HCT116 (cell line): ENCODE measurements around the gene CHST11. TPM values are rescaled to one million over a fixed set of nuclear protein-coding genes. Genes with fewer than 3 reads are reported as not detected.

Experiments used
- ATAC-seq: fragments of 200-7000 bp; cut with Tn5 transposase; 2 replicates; pipeline ENCODE4 v1.9.1; 2020; ENCODE audit warnings: mild to moderate bottlenecking, moderate library complexity
- BruUV-seq: library from RNA; stranded (reverse); fragments of 400-500 nt; replicated peaks from 2 replicates; lab custom pipeline; 2021; lab: Mats Ljungman, UMichigan
- CTCF ChIA-PET: fragments of 300-600 bp; sonication (Branson Sonifier 250); formaldehyde crosslinking; loops from one replicate; lab custom pipeline; 2021; ENCODE audit warnings: antibody characterized with exemption; lab: Charles Lee
- POLR2A ChIA-PET: fragments of 300-600, 350-600 bp; sonication (Branson Sonifier 250); formaldehyde crosslinking; loops from one replicate; lab custom pipeline; 2021; ENCODE audit warnings: antibody characterized with exemption; lab: Charles Lee
- RAD21 ChIA-PET, 2 experiments: fragments of 300-600 bp; sonication (Branson Sonifier 250); formaldehyde crosslinking; loops; one replicate each; lab custom pipeline; 2023; ENCODE audit warnings: low total read pairs in 2 of 2; ENCODE audit not compliant: uncharacterized antibody in 2 of 2, unreplicated experiment in 2 of 2, low non-redundant PET in 1 of 2; lab: Charles Lee
- DNase-seq: peaks from one replicate; pipeline ENCODE4 v3.0.0-alpha.2; 2010; ENCODE audit warnings: low read depth, low spot score
- H2AFZ ChIP-seq: fragments of 200-600 bp; shearing (Covaris generic), sonication (generic); 2 replicates; pipeline ENCODE4 v1.6.1; 2017; ENCODE audit warnings: low read depth, mixed run types, mixed read lengths, antibody characterized with exemption, low read length; ENCODE audit not compliant: poor library complexity, severe bottlenecking
- H3K27ac ChIP-seq: 2 replicates; pipeline ENCODE4 v1.5.1; 2012; ENCODE audit warnings: low read depth, low read length
- H3K27me3 ChIP-seq: fragments of 200-600 bp; sonication (generic); 2 replicates; pipeline ENCODE4 v1.6.1; 2016; ENCODE audit warnings: mixed run types, low read length, mixed read lengths; ENCODE audit not compliant: insufficient read depth
- H3K36me3 ChIP-seq, 2 experiments: fragments of 200-500 bp in 1 of 2; fragments of 200-600 bp in 1 of 2; sonication (Bioruptor generic) in 1 of 2; sonication (generic) in 1 of 2; 2 replicates each; pipeline versions ENCODE4 v1.5.1 to v1.6.1; 2014 to 2016; ENCODE audit warnings: low read length in 2 of 2, inconsistent platforms in 1 of 2, mixed read lengths in 1 of 2, mixed run types in 1 of 2; ENCODE audit not compliant: insufficient read depth in 2 of 2, control insufficient read depth in 1 of 2
- H3K4me1 ChIP-seq, 2 experiments: fragments of 200-600 bp in 1 of 2; sonication (generic) in 1 of 2; 2 replicates each; pipeline versions ENCODE4 v1.5.1 to v1.6.1; 2012 to 2017; ENCODE audit warnings: low read length in 2 of 2, inconsistent platforms in 1 of 2, mild to moderate bottlenecking in 1 of 2, mixed read lengths in 1 of 2, mixed run types in 1 of 2, moderate library complexity in 1 of 2; ENCODE audit not compliant: insufficient read depth in 2 of 2, control insufficient read depth in 1 of 2
- H3K4me2 ChIP-seq: fragments of 200-600 bp; sonication (generic); 2 replicates; pipeline ENCODE4 v1.6.1; 2017; ENCODE audit warnings: mixed run types, low read length, mixed read lengths
- H3K4me3 ChIP-seq, 2 experiments: fragments of 200-600 bp in 1 of 2; sonication (generic) in 1 of 2; replicated peaks in 1 of 2; 2 replicates each; pipeline ENCODE4 v1.5.1; 2011 to 2016; ENCODE audit warnings: low read length in 2 of 2, control low read depth in 1 of 2, low read depth in 1 of 2, mild to moderate bottlenecking in 1 of 2, mixed read lengths in 1 of 2, mixed run types in 1 of 2
- H3K79me2 ChIP-seq: fragments of 200-600 bp; sonication (generic); 2 replicates; pipeline ENCODE4 v1.6.1; 2017; ENCODE audit warnings: mild to moderate bottlenecking, mixed run types, low read length, moderate library complexity, mixed read lengths; ENCODE audit not compliant: insufficient read depth
- H3K9ac ChIP-seq: fragments of 200-600 bp; sonication (generic); 2 replicates; pipeline ENCODE4 v1.6.1; 2016; ENCODE audit warnings: low read length, mixed read lengths
- H3K9me2 ChIP-seq: fragments of 200-600 bp; sonication (generic), shearing (Covaris generic); 2 replicates; pipeline ENCODE4 v1.6.1; 2017; ENCODE audit warnings: mixed run types, mild to moderate bottlenecking, moderate library complexity; ENCODE audit not compliant: insufficient read depth
- H3K9me3 ChIP-seq, 2 experiments: fragments of 200-500 bp in 1 of 2; fragments of 200-600 bp in 1 of 2; sonication (Bioruptor generic) in 1 of 2; sonication (generic) in 1 of 2; 2 replicates each; pipeline ENCODE4 v1.6.1; 2014 to 2017; ENCODE audit warnings: low read length in 2 of 2, mixed read lengths in 2 of 2, inconsistent platforms in 1 of 2, low read depth in 1 of 2, mild to moderate bottlenecking in 1 of 2, mixed run types in 1 of 2, moderate library complexity in 1 of 2; ENCODE audit not compliant: control insufficient read depth in 1 of 2, insufficient read depth in 1 of 2
- H4K20me1 ChIP-seq: fragments of 200-600 bp; sonication (generic), shearing (Covaris generic); 2 replicates; pipeline ENCODE4 v1.6.1; 2017; ENCODE audit warnings: mixed run types, mild to moderate bottlenecking, moderate library complexity; ENCODE audit not compliant: insufficient read depth
- ATF3 ChIP-seq: IDR thresholded peaks from 2 replicates; pipeline ENCODE4 v1.6.1; 2012
- CBX3 ChIP-seq: IDR thresholded peaks from 2 replicates; pipeline ENCODE4 v1.6.1; 2012; ENCODE audit warnings: low read depth
- CEBPB ChIP-seq: IDR thresholded peaks from 2 replicates; pipeline ENCODE4 v1.6.1; 2012; ENCODE audit warnings: low read depth
- CTCF ChIP-seq, 3 experiments: fragments of 200-600 bp in 1 of 3; sonication (generic) in 1 of 3; IDR thresholded peaks in 2 of 3; conservative IDR thresholded peaks in 1 of 3; 2 replicates each; pipeline ENCODE4 v1.5.1; 2012 to 2017; ENCODE audit warnings: low read depth in 2 of 3, low read length in 2 of 3, antibody characterized with exemption in 1 of 3, borderline replicate concordance in 1 of 3, control low read depth in 1 of 3, mild to moderate bottlenecking in 1 of 3, mixed read lengths in 1 of 3, mixed run types in 1 of 3, moderate library complexity in 1 of 3; ENCODE audit not compliant: insufficient read depth in 1 of 3
- EGR1 ChIP-seq: IDR thresholded peaks from 2 replicates; pipeline ENCODE4 v1.6.1; 2012; ENCODE audit warnings: low read depth
- ELF1 ChIP-seq: IDR thresholded peaks from 2 replicates; pipeline ENCODE4 v1.6.1; 2012; ENCODE audit warnings: low read depth, borderline replicate concordance
- EZH2 ChIP-seq: fragments of 200-600 bp; sonication (generic); IDR thresholded peaks from 2 replicates; pipeline ENCODE4 v1.6.1; 2017; ENCODE audit warnings: antibody characterized with exemption, mixed run types
- EZH2phosphoT487 ChIP-seq: fragments of 200-600 bp; IDR thresholded peaks from 2 replicates; pipeline ENCODE4 v1.6.1; 2018; ENCODE audit warnings: antibody characterized with exemption, borderline replicate concordance
- FOSL1 ChIP-seq: IDR thresholded peaks from 2 replicates; pipeline ENCODE4 v1.6.1; 2012; ENCODE audit warnings: low read depth
- JUND ChIP-seq: IDR thresholded peaks from 2 replicates; pipeline ENCODE4 v1.6.1; 2012
- MAX ChIP-seq: IDR thresholded peaks from 2 replicates; pipeline ENCODE4 v1.6.1; 2012
- POLR2A ChIP-seq: IDR thresholded peaks from 2 replicates; pipeline ENCODE4 v1.7.0; 2011; ENCODE audit warnings: borderline replicate concordance; ENCODE audit not compliant: insufficient read depth, insufficient read length; ENCODE audit errors: extremely low read depth
- POLR2AphosphoS5 ChIP-seq: IDR thresholded peaks from 2 replicates; pipeline ENCODE4 v1.6.1; 2011; ENCODE audit warnings: mild to moderate bottlenecking, low read depth, low read length, moderate library complexity
- RAD21 ChIP-seq: IDR thresholded peaks from 2 replicates; pipeline ENCODE4 v1.6.1; 2012; ENCODE audit warnings: low read depth, mild to moderate bottlenecking
- REST ChIP-seq: IDR thresholded peaks from 2 replicates; pipeline ENCODE4 v1.6.1; 2012; ENCODE audit warnings: low read depth
- SIN3A ChIP-seq: IDR thresholded peaks from 2 replicates; pipeline ENCODE4 v1.6.1; 2012; ENCODE audit warnings: low read depth
- SP1 ChIP-seq: IDR thresholded peaks from 2 replicates; pipeline ENCODE4 v1.6.1; 2012; ENCODE audit warnings: low read depth
- TCF7L2 ChIP-seq: IDR thresholded peaks from 2 replicates; pipeline ENCODE4 v1.7.0; 2011; ENCODE audit warnings: borderline replicate concordance, inconsistent platforms; ENCODE audit not compliant: insufficient read depth, insufficient read length; ENCODE audit errors: extremely low read depth
- YY1 ChIP-seq: IDR thresholded peaks from 2 replicates; pipeline ENCODE4 v1.6.1; 2011; ENCODE audit warnings: low read length, low read depth, moderate library complexity, mild to moderate bottlenecking; ENCODE audit not compliant: insufficient replicate concordance; ENCODE audit errors: extremely low read depth
- ZFX ChIP-seq: fragments of 450-650 bp; IDR thresholded peaks from 2 replicates; pipeline ENCODE4 v1.6.1; 2017
- ZNF274 ChIP-seq: fragments of 200-500 bp; sonication (Bioruptor generic); IDR thresholded peaks from 2 replicates; pipeline ENCODE4 v1.6.1; 2014; ENCODE audit warnings: mild to moderate bottlenecking, low read depth, low read length, inconsistent platforms
- intact Hi-C: fragments of 100-400 bp; cut with micrococcal nuclease; formaldehyde crosslinking; loops from 2 replicates; pipeline ENCODE4 v1.10.0; 2022
- total RNA-seq: library from RNA; stranded (reverse); gene quantifications from one replicate; pipeline ENCODE4 v1.2.1, GENCODE V29; 2021; ENCODE audit not compliant: unreplicated experiment

CHST11 gene
- total RNA-seq, 1 experiment from 2014 or later, result 10.1 TPM

GRCh38 chr12:104423273-104423672 lies 33.5 kb upstream of the CHST11 start:
- H3K36me3 ChIP-seq, result no peaks in the 10 kb centered on the region
- H3K4me1 ChIP-seq, result peaks cover 26 to 44% of the 10 kb centered on the region in 2 experiments
- POLR2A ChIA-PET, result no interaction called here
- H3K4me3 ChIP-seq, result peak overlapping the region in 1 of 2 experiments; percentile 6; a peak in 1 of 4 replicates
- H3K4me2 ChIP-seq, result peak overlapping the region; percentile 60
- peak; percentile 81 for DNase-seq
- H2AFZ ChIP-seq, result no peak overlapping the region
- no peaks in the 10 kb centered on the region for H4K20me1 ChIP-seq
- intact Hi-C loops, result no loop called here
- H3K27me3 ChIP-seq, result peaks cover 7% of the 10 kb centered on the region; the same call in 1 of the 2 replicates
- peak overlapping the region; percentile 39; the same call in 1 of the 2 replicates for H3K27ac ChIP-seq
- peak; percentile 86 for ATAC-seq
- RAD21 ChIA-PET, result interaction anchor here (0.6 to 0.7 kb wide), 2 partner anchors 12 to 42 kb away, joined by 3 read pairs; no protein-coding TSS in a partner anchor
- no peaks in the 10 kb centered on the region for H3K9me2 ChIP-seq
- H3K9me3 ChIP-seq, result no peaks in the 10 kb centered on the region
- BruUV-seq, result no TSS peak
- CTCF ChIA-PET, result no interaction called here
- no peaks in the 10 kb centered on the region for H3K79me2 ChIP-seq
- no peak overlapping the region for H3K9ac ChIP-seq
- TF ChIP-seq POLR2AphosphoS5 (no peak), SIN3A (no peak), CTCF (IDR thresholded peaks at IDR 0.05 in 2 of 3, conservative IDR thresholded peaks at IDR 0.05 in 1 of 3; ENCODE audit: borderline replicate concordance in 1 of 3, insufficient read depth in 1 of 3, low read depth in 2 of 3, low read length in 2 of 3) (no peak), RAD21 (no peak), CEBPB (peak; percentile 74), ZNF274 (no peak), MAX (no peak), ZFX (no peak), JUND (peak; percentile 87), EZH2phosphoT487 (no peak), ELF1 (no peak), TCF7L2 (peak; percentile 34), POLR2A (no peak), SP1 (peak; percentile 54), EGR1 (no peak), FOSL1 (peak; percentile 76; the same call in 1 of the 2 replicates), ATF3 (no peak), YY1 (no peak), EZH2 (no peak), REST (no peak), CBX3 (peak; percentile 72; the same call in 1 of the 2 replicates)
